Measurements from ENCODE around the gene NAA10. TPM values are rescaled to one million over a fixed set of nuclear protein-coding genes. Genes with fewer than 3 reads are reported as not detected.
"Not testable (repeated sequence)": the region's sequence is repeated elsewhere in the genome, so short reads cannot be mapped to it uniquely, and the experiment has no call there.

Gene NAA10
- total RNA-seq = 10 to 100 TPM; 79.5 to 84.3 TPM

GRCh38 chrX:153934762-153935325 lies at the start of gene NAA10:
TSS of gene NAA10 (minus strand) at chrX:153935037. CDS start at chrX:153934904, 133 bp downstream.
- Mint-ChIP-seq H3K36me3 (peaks cover 5% of the 10 kb centered on the region), H3K4me3 (peak within 1 kb of the TSS; percentile 84), H3K4me1 (peaks cover 9% of the 10 kb centered on the region), H3K27ac (peak within 1 kb of the TSS; percentile 76), H3K9me3 (no peaks in the 10 kb centered on the region), H3K27me3 (no peaks in the 10 kb centered on the region)
- DNase-seq (peak; percentile 73), ATAC-seq (ENCODE audit: low read depth) (peak; percentile 82)
- POLR2A ChIA-PET = interaction anchor here (1.1 to 8.7 kb wide), 4 partner anchors 10 to 40 kb away, joined by 3 to 69 read pairs (median 4); partner anchors contain the start of gene ARHGAP4

- POLR2A ChIA-PET = interaction anchor here (1.5 to 3.8 kb wide), 4 partner anchors 9 to 35 kb away, joined by 4 to 62 read pairs (median 22); partner anchors contain the start of genes HCFC1 and TMEM187
- ATAC-seq (ENCODE audit: low read depth) (no peak), DNase-seq (peak; percentile 32)
- H3K27ac Mint-ChIP-seq = peak overlapping the region; percentile 99
- no peaks in the 10 kb centered on the region for H3K27me3 Mint-ChIP-seq
- no peaks in the 10 kb centered on the region for H3K9me3 Mint-ChIP-seq
- peak overlapping the region; percentile 63 for H3K4me3 Mint-ChIP-seq
- H3K4me1 Mint-ChIP-seq = peaks cover 39% of the 10 kb centered on the region
- no peaks in the 10 kb centered on the region for H3K36me3 Mint-ChIP-seq
These were observed 48.5 kb upstream of the NAA10 start for GRCh38 chrX:153983321-153983801.

- ATAC-seq (ENCODE audit: low read depth) (peak; percentile 51), DNase-seq (peak; percentile 63)
- Mint-ChIP-seq H3K4me1 (peaks cover 35% of the 10 kb centered on the region), H3K27me3 (no peaks in the 10 kb centered on the region), H3K9me3 (no peaks in the 10 kb centered on the region), H3K27ac (peak overlapping the region; percentile 99), H3K36me3 (no peaks in the 10 kb centered on the region), H3K4me3 (peak overlapping the region; percentile 63)
- POLR2A ChIA-PET = interaction anchor here (1.1 to 2.8 kb wide), 10 partner anchors 8 to 56 kb away, joined by 3 to 39 read pairs (median 7); partner anchors contain the start of genes ARHGAP4, HCFC1, IRAK1 and TMEM187
These were observed 47.1 kb upstream of the NAA10 start for GRCh38 chrX:153981771-153982533.

- Mint-ChIP-seq H3K27me3 (no peaks in the 10 kb centered on the region), H3K27ac (peak overlapping the region; percentile 99), H3K36me3 (no peaks in the 10 kb centered on the region), H3K9me3 (no peaks in the 10 kb centered on the region), H3K4me3 (peak overlapping the region; percentile 63), H3K4me1 (peaks cover 35% of the 10 kb centered on the region)
- ATAC-seq (ENCODE audit: low read depth) = no peak
- DNase-seq = peak; percentile 36
- POLR2A ChIA-PET = interaction anchor here (1.1 to 2.8 kb wide), 9 partner anchors 9 to 55 kb away, joined by 3 to 39 read pairs (median 8); partner anchors contain the start of genes ARHGAP4, HCFC1, IRAK1 and TMEM187
These were observed 46.4 kb upstream of the NAA10 start for GRCh38 chrX:153981231-153981630.

GRCh38 chrX:153980394-153980793 lies 45.6 kb upstream of the NAA10 start:
- Mint-ChIP-seq H3K4me1 (peaks cover 36% of the 10 kb centered on the region), H3K4me3 (peak overlapping the region; percentile 76), H3K27ac (peak overlapping the region; percentile 92)
- not testable (repeated sequence) for H3K36me3 Mint-ChIP-seq, H3K27me3 Mint-ChIP-seq, DNase-seq, H3K9me3 Mint-ChIP-seq
- ATAC-seq (ENCODE audit: low read depth) = peak; percentile 45
- POLR2A ChIA-PET = interaction anchor here (1.3 to 2.8 kb wide), 8 partner anchors 9 to 54 kb away, joined by 3 to 39 read pairs (median 8); partner anchors contain the start of genes ARHGAP4, HCFC1, IRAK1 and TMEM187

GRCh38 chrX:153974726-153975286 lies 40.0 kb upstream of the NAA10 start:
- no peaks in the 10 kb centered on the region for H3K9me3 Mint-ChIP-seq
- peak overlapping the region; percentile 88 for H3K4me3 Mint-ChIP-seq
- peaks cover 10% of the 10 kb centered on the region for H3K4me1 Mint-ChIP-seq
- POLR2A ChIA-PET = interaction anchor here (1.0 to 6.9 kb wide), 4 partner anchors 8 to 45 kb away, joined by 4 to 62 read pairs (median 21); partner anchors contain the start of gene IRAK1
- H3K27ac Mint-ChIP-seq = peak overlapping the region; percentile 95
- DNase-seq = no peak
- H3K36me3 Mint-ChIP-seq = peaks cover 4% of the 10 kb centered on the region
- ATAC-seq (ENCODE audit: low read depth) = no peak
- H3K27me3 Mint-ChIP-seq = no peaks in the 10 kb centered on the region

GRCh38 chrX:153974003-153974725 lies 39.3 kb upstream of the NAA10 start:
- DNase-seq (no peak), ATAC-seq (ENCODE audit: low read depth) (no peak)
- Mint-ChIP-seq H3K27ac (peak overlapping the region; percentile 95), H3K36me3 (peaks cover 9% of the 10 kb centered on the region), H3K4me3 (peak overlapping the region; percentile 88), H3K27me3 (no peaks in the 10 kb centered on the region), H3K4me1 (peaks cover 10% of the 10 kb centered on the region), H3K9me3 (no peaks in the 10 kb centered on the region)
- POLR2A ChIA-PET = interaction anchor here (1.0 to 6.9 kb wide), 6 partner anchors 8 to 48 kb away, joined by 3 to 62 read pairs (median 6); partner anchors contain the start of genes ARHGAP4 and IRAK1

GRCh38 chrX:153973127-153974002 lies 38.5 kb upstream of the NAA10 start:
- Mint-ChIP-seq H3K27ac (peak overlapping the region; percentile 95), H3K36me3 (peaks cover 9% of the 10 kb centered on the region), H3K27me3 (no peaks in the 10 kb centered on the region), H3K4me1 (peaks cover 10% of the 10 kb centered on the region), H3K4me3 (peak overlapping the region; percentile 88), H3K9me3 (no peaks in the 10 kb centered on the region)
- DNase-seq = no peak
- ATAC-seq (ENCODE audit: low read depth) = no peak
- POLR2A ChIA-PET = interaction anchor here (0.7 to 7.6 kb wide), 11 partner anchors 8 to 80 kb away, joined by 3 to 110 read pairs (median 7); partner anchors contain the start of genes ARHGAP4 and IRAK1

GRCh38 chrX:153972368-153973126 lies 37.7 kb upstream of the NAA10 start, which contains the start of gene TMEM187:
TSS of gene TMEM187 (plus strand) at chrX:153972754. CDS start at chrX:153982063, 9,309 bp downstream.
- Mint-ChIP-seq H3K4me1 (peaks cover 10% of the 10 kb centered on the region), H3K4me3 (peak within 1 kb of the TSS; percentile 100), H3K27me3 (no peaks in the 10 kb centered on the region), H3K9me3 (no peaks in the 10 kb centered on the region), H3K27ac (peak within 1 kb of the TSS; percentile 100), H3K36me3 (peaks cover 16% of the 10 kb centered on the region)
- POLR2A ChIA-PET = interaction anchor here (0.6 to 7.6 kb wide), 10 partner anchors 9 to 82 kb away, joined by 3 to 110 read pairs (median 8); partner anchors contain the start of genes ARHGAP4 and IRAK1
- peak; percentile 90 for DNase-seq
- peak; percentile 48 for ATAC-seq (ENCODE audit: low read depth)

GRCh38 chrX:153971450-153972367 lies 36.9 kb upstream of the NAA10 start, which contains the start of gene HCFC1:
TSS of gene HCFC1 (minus strand) at chrX:153971818. CDS start at chrX:153970840, 978 bp downstream.
- Mint-ChIP-seq H3K27ac (peak within 1 kb of the TSS; percentile 100), H3K4me3 (peak within 1 kb of the TSS; percentile 100), H3K4me1 (peaks cover 12% of the 10 kb centered on the region), H3K36me3 (peaks cover 20% of the 10 kb centered on the region), H3K27me3 (no peaks in the 10 kb centered on the region), H3K9me3 (no peaks in the 10 kb centered on the region)
- DNase-seq = peak; percentile 88
- POLR2A ChIA-PET = interaction anchor here (0.6 to 7.6 kb wide), 12 partner anchors 10 to 83 kb away, joined by 3 to 110 read pairs (median 7); partner anchors contain the start of genes ARHGAP4 and IRAK1
- peak; percentile 31 for ATAC-seq (ENCODE audit: low read depth)
